GM23338 (cell line): ENCODE data around the gene MEGF6. TPM values are rescaled to one million over a fixed set of nuclear protein-coding genes. Genes with fewer than 3 reads are reported as not detected.

ENCODE experiments used
- ATAC-seq: fragments of 200-7000 bp; cut with Tn5 transposase; 3 replicates; pipeline ENCODE4 v1.9.1; 2020
- DNase-seq: peaks from one replicate; pipeline ENCODE4 v3.0.0-alpha.2; 2015; ENCODE audit warnings: low spot score
- H2AFZ ChIP-seq: fragments of 200-600 bp; sonication (generic); 2 replicates; pipeline ENCODE4 v1.8.0; 2016; ENCODE audit warnings: antibody characterized with exemption, mild to moderate bottlenecking, moderate library complexity
- H3F3A ChIP-seq: fragments of 200-600 bp; sonication (generic); replicated peaks from 2 replicates; pipeline ENCODE4 v1.8.0; 2017; ENCODE audit warnings: antibody characterized with exemption, mixed run types, low read depth
- H3K27ac ChIP-seq: fragments of 200-600 bp; sonication (generic); 2 replicates; pipeline ENCODE4 v1.6.1; 2016; ENCODE audit warnings: low read depth
- H3K27me3 ChIP-seq: fragments of 200-600 bp; sonication (generic); 2 replicates; pipeline ENCODE4 v1.8.0; 2016; ENCODE audit warnings: mild to moderate bottlenecking, mixed run types, moderate library complexity; ENCODE audit not compliant: insufficient read depth
- H3K36me3 ChIP-seq: fragments of 200-600 bp; sonication (generic); 2 replicates; pipeline ENCODE4 v1.8.0; 2016; ENCODE audit warnings: mild to moderate bottlenecking; ENCODE audit not compliant: insufficient read depth
- H3K4me1 ChIP-seq: fragments of 200-600 bp; sonication (generic); 2 replicates; pipeline ENCODE4 v1.8.0; 2016; ENCODE audit warnings: mild to moderate bottlenecking, moderate library complexity; ENCODE audit not compliant: insufficient read depth
- H3K4me2 ChIP-seq: fragments of 200-600 bp; sonication (generic); 2 replicates; pipeline ENCODE4 v1.7.1; 2017; ENCODE audit warnings: mixed run types
- H3K4me3 ChIP-seq: fragments of 200-600 bp; sonication (generic); 2 replicates; pipeline ENCODE4 v1.6.1; 2016; ENCODE audit warnings: mixed run types
- H3K79me2 ChIP-seq: fragments of 200-600 bp; sonication (generic); replicated peaks from 2 replicates; pipeline ENCODE4 v1.8.0; 2017; ENCODE audit warnings: mild to moderate bottlenecking; ENCODE audit not compliant: insufficient read depth
- H3K9me2 ChIP-seq: fragments of 200-600 bp; sonication (generic); 2 replicates; pipeline ENCODE4 v1.8.0; 2017; ENCODE audit not compliant: insufficient read depth
- H4K20me1 ChIP-seq: fragments of 200-600 bp; sonication (generic); replicated peaks from 2 replicates; pipeline ENCODE4 v1.8.0; 2017; ENCODE audit warnings: mild to moderate bottlenecking; ENCODE audit not compliant: insufficient read depth
- H3K27ac Mint-ChIP-seq: 2 replicates; pipeline ENCODE4 v1.8.0; 2020; ENCODE audit warnings: inconsistent platforms, mild to moderate bottlenecking, moderate library complexity, mixed read lengths
- H3K27me3 Mint-ChIP-seq: 3 replicates; pipeline ENCODE4 v1.8.0; 2022; ENCODE audit warnings: low read depth, mild to moderate bottlenecking, moderate library complexity, mixed read lengths, inconsistent platforms; ENCODE audit not compliant: insufficient read depth, poor library complexity
- H3K36me3 Mint-ChIP-seq: 3 replicates; pipeline ENCODE4 v1.8.0; 2021; ENCODE audit warnings: low read depth, mild to moderate bottlenecking, inconsistent platforms, moderate library complexity, mixed read lengths
- H3K4me1 Mint-ChIP-seq: 3 replicates; pipeline ENCODE4 v1.8.0; 2020; ENCODE audit warnings: mild to moderate bottlenecking, inconsistent platforms, mixed read lengths
- H3K4me3 Mint-ChIP-seq: 3 replicates; pipeline ENCODE4 v1.8.0; 2021; ENCODE audit warnings: moderate library complexity, mild to moderate bottlenecking, inconsistent platforms, mixed read lengths
- H3K9me3 Mint-ChIP-seq: 3 replicates; pipeline ENCODE4 v1.8.0; 2020; ENCODE audit warnings: moderate library complexity, mild to moderate bottlenecking, inconsistent platforms, mixed read lengths
- CTCF ChIP-seq, 2 experiments: fragments of 200-600 bp in 1 of 2; sonication (generic) in 1 of 2; conservative IDR thresholded peaks; 2 replicates each; pipeline versions ENCODE4 v1.5.1 to v1.6.1; 2016 to 2017; ENCODE audit warnings: antibody characterized with exemption in 2 of 2, low read depth in 2 of 2, mild to moderate bottlenecking in 2 of 2, moderate library complexity in 1 of 2
- ETS1 ChIP-seq: IDR thresholded peaks from 2 replicates; pipeline ENCODE4 v1.6.1; 2016; ENCODE audit warnings: antibody characterized with exemption
- EZH2 ChIP-seq: fragments of 200-600 bp; sonication (generic); IDR thresholded peaks from one replicate; pipeline ENCODE4 v1.8.0; 2017; ENCODE audit warnings: antibody characterized with exemption, mild to moderate bottlenecking, low read depth; ENCODE audit not compliant: unreplicated experiment
- EZH2phosphoT487 ChIP-seq: fragments of 200-600 bp; sonication (generic); IDR thresholded peaks from one replicate; pipeline ENCODE4 v1.8.1; 2018; ENCODE audit warnings: antibody characterized with exemption; ENCODE audit not compliant: unreplicated experiment
- NANOG ChIP-seq: IDR thresholded peaks from 2 replicates; pipeline ENCODE4 v1.6.1; 2016; ENCODE audit warnings: antibody characterized with exemption, borderline replicate concordance
- POLR2AphosphoS5 ChIP-seq: IDR thresholded peaks from 2 replicates; pipeline ENCODE4 v1.6.1; 2016; ENCODE audit warnings: antibody characterized with exemption, low read depth
- STAT1 ChIP-seq: IDR thresholded peaks from one replicate; pipeline ENCODE4 v1.6.1; 2016; ENCODE audit warnings: antibody characterized with exemption; ENCODE audit not compliant: unreplicated experiment
- ZNF114 ChIP-seq: fragments of 250-450 bp; sonication (Bioruptor Pico); IDR thresholded peaks from 2 replicates; pipeline ENCODE4 v1.5.0; 2020; ENCODE audit warnings: mild to moderate bottlenecking, moderate library complexity
- polyA plus RNA-seq: library from polyadenylated mRNA; unstranded; fragments of >200 nt; fragmentation: Nextera tagmentation; extraction: Ambion mirVana; gene quantifications from 2 replicates; pipeline ENCODE4 v1.2.1, GENCODE V29; 2016
- total RNA-seq: library from RNA; depleted of rRNA; stranded (reverse); fragments of >200 nt; shearing (Covaris generic); gene quantifications from 2 replicates; pipeline ENCODE4 v1.2.3, GENCODE V29; 2014
- TF ChIP-seq, protein P1 (sequence below): fragments of 250-450 bp; sonication (Bioruptor Pico); IDR thresholded peaks from 2 replicates; pipeline ENCODE4 v1.5.0; 2020; ENCODE audit warnings: mild to moderate bottlenecking, moderate library complexity
- TF ChIP-seq, protein P2 (sequence below): IDR thresholded peaks from one replicate; pipeline ENCODE4 v1.6.1; 2018; ENCODE audit warnings: antibody characterized with exemption; ENCODE audit not compliant: unreplicated experiment

The MEGF6 gene
- total and polyA plus RNA-seq, 2 experiments from 2014 or later, result 4.0 to 21.4 TPM

GRCh38 chr1:3566003-3566885 is 45.1 kb downstream of the MEGF6 start:
- Histone ChIP-seq H3K79me2 (no peaks in the 10 kb centered on the region), H2AFZ (no peak overlapping the region), H3K4me3 (no peak overlapping the region), H3K4me2 (no peak overlapping the region), H3K27ac (no peak overlapping the region), H3K27me3 (no peaks in the 10 kb centered on the region), H4K20me1 (no peaks in the 10 kb centered on the region), H3K4me1 (no peaks in the 10 kb centered on the region), H3K36me3 (no peaks in the 10 kb centered on the region), H3F3A (no peaks in the 10 kb centered on the region), H3K9me2 (no peaks in the 10 kb centered on the region)
- H3K36me3 Mint-ChIP-seq, result no peaks in the 10 kb centered on the region; the same call in 2 of the 3 replicates
- H3K4me1 Mint-ChIP-seq, result no peaks in the 10 kb centered on the region; the same call in 2 of the 3 replicates
- DNase-seq, result no peak
- H3K4me3 Mint-ChIP-seq, result no peak overlapping the region
- ATAC-seq, result no peak
- TF ChIP-seq POLR2AphosphoS5 (no peak), STAT1 (no peak), NANOG (no peak), EZH2 (no peak), CTCF (conservative IDR thresholded peaks at IDR 0.05; ENCODE audit: low read depth in 2 of 2) (no peak), ZNF114 (CRISPR knock-in tag) (no peak), EZH2phosphoT487 (no peak), ETS1 (no peak)
- TF ChIP-seq, protein P1, sequence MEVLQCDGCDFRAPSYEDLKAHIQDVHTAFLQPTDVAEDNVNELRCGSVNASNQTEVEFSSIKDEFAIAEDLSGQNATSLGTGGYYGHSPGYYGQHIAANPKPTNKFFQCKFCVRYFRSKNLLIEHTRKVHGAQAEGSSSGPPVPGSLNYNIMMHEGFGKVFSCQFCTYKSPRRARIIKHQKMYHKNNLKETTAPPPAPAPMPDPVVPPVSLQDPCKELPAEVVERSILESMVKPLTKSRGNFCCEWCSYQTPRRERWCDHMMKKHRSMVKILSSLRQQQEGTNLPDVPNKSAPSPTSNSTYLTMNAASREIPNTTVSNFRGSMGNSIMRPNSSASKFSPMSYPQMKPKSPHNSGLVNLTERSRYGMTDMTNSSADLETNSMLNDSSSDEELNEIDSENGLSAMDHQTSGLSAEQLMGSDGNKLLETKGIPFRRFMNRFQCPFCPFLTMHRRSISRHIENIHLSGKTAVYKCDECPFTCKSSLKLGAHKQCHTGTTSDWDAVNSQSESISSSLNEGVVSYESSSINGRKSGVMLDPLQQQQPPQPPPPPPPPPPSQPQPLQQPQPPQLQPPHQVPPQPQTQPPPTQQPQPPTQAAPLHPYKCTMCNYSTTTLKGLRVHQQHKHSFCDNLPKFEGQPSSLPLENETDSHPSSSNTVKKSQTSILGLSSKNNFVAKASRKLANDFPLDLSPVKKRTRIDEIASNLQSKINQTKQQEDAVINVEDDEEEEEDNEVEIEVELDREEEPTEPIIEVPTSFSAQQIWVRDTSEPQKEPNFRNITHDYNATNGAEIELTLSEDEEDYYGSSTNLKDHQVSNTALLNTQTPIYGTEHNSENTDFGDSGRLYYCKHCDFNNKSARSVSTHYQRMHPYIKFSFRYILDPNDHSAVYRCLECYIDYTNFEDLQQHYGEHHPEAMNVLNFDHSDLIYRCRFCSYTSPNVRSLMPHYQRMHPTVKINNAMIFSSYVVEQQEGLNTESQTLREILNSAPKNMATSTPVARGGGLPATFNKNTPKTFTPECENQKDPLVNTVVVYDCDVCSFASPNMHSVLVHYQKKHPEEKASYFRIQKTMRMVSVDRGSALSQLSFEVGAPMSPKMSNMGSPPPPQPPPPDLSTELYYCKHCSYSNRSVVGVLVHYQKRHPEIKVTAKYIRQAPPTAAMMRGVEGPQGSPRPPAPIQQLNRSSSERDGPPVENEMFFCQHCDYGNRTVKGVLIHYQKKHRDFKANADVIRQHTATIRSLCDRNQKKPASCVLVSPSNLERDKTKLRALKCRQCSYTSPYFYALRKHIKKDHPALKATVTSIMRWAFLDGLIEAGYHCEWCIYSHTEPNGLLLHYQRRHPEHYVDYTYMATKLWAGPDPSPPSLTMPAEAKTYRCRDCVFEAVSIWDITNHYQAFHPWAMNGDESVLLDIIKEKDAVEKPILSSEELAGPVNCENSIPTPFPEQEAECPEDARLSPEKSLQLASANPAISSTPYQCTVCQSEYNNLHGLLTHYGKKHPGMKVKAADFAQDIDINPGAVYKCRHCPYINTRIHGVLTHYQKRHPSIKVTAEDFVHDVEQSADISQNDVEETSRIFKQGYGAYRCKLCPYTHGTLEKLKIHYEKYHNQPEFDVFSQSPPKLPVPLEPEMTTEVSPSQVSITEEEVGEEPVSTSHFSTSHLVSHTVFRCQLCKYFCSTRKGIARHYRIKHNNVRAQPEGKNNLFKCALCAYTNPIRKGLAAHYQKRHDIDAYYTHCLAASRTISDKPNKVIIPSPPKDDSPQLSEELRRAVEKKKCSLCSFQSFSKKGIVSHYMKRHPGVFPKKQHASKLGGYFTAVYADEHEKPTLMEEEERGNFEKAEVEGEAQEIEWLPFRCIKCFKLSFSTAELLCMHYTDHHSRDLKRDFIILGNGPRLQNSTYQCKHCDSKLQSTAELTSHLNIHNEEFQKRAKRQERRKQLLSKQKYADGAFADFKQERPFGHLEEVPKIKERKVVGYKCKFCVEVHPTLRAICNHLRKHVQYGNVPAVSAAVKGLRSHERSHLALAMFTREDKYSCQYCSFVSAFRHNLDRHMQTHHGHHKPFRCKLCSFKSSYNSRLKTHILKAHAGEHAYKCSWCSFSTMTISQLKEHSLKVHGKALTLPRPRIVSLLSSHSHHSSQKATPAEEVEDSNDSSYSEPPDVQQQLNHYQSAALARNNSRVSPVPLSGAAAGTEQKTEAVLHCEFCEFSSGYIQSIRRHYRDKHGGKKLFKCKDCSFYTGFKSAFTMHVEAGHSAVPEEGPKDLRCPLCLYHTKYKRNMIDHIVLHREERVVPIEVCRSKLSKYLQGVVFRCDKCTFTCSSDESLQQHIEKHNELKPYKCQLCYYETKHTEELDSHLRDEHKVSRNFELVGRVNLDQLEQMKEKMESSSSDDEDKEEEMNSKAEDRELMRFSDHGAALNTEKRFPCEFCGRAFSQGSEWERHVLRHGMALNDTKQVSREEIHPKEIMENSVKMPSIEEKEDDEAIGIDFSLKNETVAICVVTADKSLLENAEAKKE (CRISPR knock-in tag), result no peak
- TF ChIP-seq, protein P2, sequence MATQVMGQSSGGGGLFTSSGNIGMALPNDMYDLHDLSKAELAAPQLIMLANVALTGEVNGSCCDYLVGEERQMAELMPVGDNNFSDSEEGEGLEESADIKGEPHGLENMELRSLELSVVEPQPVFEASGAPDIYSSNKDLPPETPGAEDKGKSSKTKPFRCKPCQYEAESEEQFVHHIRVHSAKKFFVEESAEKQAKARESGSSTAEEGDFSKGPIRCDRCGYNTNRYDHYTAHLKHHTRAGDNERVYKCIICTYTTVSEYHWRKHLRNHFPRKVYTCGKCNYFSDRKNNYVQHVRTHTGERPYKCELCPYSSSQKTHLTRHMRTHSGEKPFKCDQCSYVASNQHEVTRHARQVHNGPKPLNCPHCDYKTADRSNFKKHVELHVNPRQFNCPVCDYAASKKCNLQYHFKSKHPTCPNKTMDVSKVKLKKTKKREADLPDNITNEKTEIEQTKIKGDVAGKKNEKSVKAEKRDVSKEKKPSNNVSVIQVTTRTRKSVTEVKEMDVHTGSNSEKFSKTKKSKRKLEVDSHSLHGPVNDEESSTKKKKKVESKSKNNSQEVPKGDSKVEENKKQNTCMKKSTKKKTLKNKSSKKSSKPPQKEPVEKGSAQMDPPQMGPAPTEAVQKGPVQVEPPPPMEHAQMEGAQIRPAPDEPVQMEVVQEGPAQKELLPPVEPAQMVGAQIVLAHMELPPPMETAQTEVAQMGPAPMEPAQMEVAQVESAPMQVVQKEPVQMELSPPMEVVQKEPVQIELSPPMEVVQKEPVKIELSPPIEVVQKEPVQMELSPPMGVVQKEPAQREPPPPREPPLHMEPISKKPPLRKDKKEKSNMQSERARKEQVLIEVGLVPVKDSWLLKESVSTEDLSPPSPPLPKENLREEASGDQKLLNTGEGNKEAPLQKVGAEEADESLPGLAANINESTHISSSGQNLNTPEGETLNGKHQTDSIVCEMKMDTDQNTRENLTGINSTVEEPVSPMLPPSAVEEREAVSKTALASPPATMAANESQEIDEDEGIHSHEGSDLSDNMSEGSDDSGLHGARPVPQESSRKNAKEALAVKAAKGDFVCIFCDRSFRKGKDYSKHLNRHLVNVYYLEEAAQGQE, result no peak
- H3K27me3 Mint-ChIP-seq, result no peaks in the 10 kb centered on the region
- H3K9me3 Mint-ChIP-seq, result no peaks in the 10 kb centered on the region; the same call in 2 of the 3 replicates
- no peak overlapping the region for H3K27ac Mint-ChIP-seq
